Umbilical cord (tissue), 2 donors: Measurements from ENCODE around the gene ESR2. TPM values are rescaled to one million over a fixed set of nuclear protein-coding genes. Genes with fewer than 3 reads are reported as not detected.
"Not testable (repeated sequence)": the region's sequence is repeated elsewhere in the genome, so short reads cannot be mapped to it uniquely, and the experiment has no call there.

ENCODE experiments used
- DNase-seq: peaks from one replicate; pipeline ENCODE4 v3.0.0-alpha.2; 2015; ENCODE audit warnings: low spot score
- total RNA-seq: library from RNA; depleted of rRNA; stranded (reverse); fragments of >200 nt; gene quantifications from one replicate; pipeline ENCODE4 v1.2.3, GENCODE V29; 2014; ENCODE audit warnings: low replicate concordance; ENCODE audit not compliant: insufficient read depth

The ESR2 gene
- total RNA-seq, 1 donor from 2014 or later: 1.2 TPM

DNA sequence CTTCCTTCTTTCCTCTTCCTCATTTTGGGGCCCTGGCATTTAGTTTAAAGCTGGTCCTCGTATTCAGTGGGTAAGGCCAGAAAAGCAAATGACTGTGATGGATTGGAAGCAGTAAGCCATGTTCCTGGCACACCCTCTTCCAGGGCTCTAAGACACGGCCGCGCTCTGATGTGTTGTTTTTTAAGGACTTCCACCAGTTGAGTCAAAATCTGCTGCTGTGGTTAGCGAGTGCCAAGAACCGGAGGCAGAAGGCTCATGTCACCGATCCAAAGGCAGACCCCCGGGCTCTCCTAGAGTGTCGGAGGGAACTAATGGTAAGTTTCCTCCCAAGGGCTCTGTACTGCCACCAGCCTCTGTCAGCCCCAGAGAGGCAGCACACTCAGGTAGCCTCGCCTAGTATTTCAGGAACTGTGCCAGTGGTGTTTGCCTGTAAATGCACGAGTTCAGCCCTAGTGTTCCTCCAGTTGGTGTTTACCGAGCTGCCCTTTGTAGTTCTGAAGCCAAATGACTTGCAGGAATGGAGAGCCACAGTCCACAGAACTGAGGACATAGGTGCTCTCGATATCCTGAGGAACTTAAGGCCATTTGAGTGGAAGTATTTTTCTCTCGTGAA, 72.7 kb downstream of the ESR2 start:
- no peak for DNase-seq

DNA sequence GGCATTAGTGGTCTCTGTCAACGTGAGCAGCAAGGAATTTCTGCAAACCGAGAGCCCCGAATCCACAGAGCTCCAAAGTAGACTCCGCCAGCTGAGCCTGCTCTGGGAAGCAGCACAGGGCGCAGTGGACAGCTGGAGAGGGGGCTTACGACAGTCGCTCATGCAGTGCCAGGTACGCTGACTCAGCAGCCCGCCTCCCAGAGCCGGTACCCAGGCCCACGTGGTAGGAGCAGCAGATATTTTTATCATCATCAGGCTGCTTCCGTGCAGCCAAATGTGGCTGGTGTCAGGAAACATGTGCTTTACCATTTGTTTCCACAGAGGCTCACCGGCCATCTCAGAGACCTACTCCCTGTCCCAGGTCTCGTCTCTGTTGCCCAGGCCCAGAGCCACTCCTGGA, 73.7 kb downstream of the ESR2 start:
- DNase-seq: peak; percentile 75

GRCh38 chr14:64220056-64220455, 74.1 kb downstream of the ESR2 start:
- DNase-seq: no peak

DNA sequence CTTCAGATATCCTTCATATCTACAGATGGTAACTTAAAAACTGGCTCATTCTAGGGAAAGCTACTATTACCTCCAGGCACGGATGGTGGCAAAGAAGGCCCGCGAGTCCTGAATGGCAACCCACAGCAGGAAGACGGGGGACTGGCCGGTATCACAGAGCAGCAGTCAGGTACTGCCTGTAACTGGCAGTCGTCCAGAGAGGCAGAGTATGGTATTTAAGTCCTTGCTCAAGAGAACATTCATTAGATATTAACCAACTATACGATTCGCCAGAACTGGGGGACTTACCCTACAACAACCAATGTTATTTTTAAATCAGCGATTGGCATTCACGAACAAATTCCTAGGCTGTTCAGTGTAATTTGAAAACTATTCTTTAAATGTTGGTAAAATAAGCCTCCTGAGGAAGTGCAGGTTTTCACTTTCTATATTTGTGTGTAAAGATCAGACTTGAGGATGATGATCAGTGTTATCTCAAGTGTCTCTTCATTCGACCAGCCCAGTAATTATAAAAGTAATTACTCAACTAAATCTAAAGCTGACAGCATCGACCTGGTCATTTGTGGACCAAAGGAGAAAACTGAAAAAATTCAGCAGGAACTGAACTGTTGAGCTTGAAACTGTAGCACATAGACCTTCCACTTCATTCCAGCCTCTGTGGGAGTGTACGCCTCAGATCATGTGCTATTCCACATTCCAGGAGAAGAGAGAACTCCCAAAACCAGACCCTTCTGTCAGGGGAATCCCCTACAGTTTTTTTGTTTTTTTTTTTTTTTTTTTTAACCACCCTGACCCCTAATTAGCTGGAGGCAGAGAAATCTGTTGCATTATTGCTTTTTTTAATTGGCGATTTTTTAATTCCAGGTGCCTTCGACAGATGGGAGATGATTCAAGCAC, 75.6 kb downstream of the ESR2 start:
- DNase-seq: no peak

DNA sequence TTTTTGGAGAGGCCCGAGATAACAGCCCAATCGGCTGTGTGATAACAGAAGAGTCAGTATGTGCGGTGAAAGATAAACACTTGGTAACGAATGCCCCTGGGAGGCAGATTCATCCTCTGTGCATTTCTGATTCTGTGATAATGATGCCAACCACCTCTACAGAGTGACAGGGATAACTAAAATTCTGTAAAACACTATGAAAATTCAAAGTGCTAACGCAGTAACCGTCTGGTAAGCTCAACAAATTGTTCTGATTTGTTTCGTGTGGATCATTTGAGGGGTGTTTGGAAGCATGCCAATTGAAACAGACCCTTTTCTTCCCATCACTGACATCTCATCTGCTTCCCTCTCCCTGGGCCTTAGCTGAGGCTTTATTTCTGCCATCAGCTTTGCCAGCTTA, 76.3 kb downstream of the ESR2 start:
- no peak for DNase-seq

DNA sequence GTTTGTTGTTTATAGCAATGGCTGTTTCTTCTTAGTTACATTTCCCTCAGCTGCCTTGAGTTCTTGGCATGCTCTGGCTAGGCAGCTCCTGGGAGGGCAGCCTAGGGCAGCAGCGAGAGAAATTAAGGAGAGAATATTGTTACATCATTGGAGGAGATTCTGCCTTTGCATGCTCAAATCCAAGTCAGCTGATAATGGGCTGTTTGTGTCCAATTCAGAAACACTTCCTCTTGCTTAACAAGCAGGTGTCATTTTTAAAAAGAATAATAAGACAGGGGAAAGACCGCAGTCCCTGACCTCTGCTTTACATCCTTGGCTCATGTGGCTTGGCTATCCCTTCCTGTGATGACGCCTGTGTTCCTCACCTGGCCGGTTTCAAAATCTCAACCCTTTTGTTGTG, 76.9 kb downstream of the ESR2 start:
- no peak for DNase-seq

DNA sequence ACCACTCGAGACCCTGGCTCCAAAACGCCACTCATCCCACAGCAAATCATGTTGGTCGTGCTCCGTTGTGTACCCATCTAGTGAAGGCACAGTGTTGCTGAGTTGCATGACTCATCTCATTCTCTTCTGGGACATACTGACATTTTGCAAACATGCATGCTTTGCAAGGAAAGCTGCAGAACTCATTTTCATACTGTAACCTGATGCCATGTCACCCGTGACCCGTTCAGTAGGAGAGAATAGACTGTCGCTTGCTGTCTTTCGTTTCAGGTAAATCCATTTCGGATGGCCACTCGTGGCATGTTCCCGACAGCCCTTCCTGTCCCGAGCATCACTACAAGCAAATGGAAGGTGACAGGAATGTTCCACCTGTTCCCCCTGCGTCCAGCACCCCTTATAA, 78.2 kb downstream of the ESR2 start:
- no peak for DNase-seq

GRCh38 chr14:64215274-64215673, 78.9 kb downstream of the ESR2 start:
- no peak for DNase-seq

DNA sequence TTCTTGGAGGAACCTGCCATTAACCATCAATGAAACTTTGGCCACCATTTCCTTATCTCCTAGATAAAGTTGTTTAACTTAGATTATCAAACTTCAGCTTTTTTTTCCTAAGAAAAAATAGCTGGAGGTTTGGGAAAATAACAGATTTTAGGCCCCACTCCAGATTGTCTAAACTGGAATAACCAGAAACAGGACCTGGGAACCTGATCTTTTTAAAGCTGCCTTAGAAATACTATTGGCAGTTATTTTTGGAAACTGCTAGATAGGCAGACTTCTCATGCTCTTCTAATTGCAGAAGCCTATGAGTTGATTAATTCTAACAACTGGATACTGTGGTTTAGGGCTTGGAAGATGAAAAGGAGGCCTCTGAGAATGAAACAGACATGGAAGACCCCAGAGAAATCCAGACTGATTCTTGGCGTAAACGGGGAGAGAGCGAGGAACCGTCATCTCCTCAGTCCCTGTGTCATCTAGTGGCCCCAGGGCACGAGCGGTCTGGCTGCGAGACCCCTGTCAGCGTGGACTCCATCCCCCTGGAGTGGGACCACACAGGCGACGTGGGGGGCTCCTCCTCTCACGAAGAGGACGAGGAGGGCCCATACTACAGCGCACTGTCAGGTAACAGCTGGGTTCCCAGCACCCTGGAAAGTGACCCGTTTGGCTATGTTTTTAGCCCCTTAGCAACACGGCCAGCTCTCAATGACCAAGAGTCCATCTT, 80.2 kb downstream of the ESR2 start:
- no peak for DNase-seq

DNA sequence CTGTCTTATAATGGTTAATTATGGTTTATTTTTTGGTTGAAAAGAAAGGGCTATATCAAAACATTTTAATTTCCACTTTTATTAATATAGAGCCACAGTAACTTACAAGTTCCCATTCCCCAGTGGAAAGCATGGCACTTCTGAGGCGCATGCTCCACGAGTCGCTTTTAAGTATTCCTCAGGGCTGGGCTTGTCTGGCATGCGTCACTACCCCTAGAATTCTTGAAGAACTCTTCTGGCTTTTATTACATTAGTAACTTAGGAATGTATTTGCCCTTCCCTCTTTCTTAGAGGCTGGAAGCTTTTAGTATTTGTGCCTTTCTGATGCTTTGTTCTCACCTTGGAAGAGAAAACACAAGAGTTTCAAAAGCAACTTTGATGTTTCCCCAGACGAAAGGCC, 81.1 kb downstream of the ESR2 start:
- DNase-seq: peak; percentile 56

GRCh38 chr14:64212666-64213065, 81.5 kb downstream of the ESR2 start:
- no peak for DNase-seq

DNA sequence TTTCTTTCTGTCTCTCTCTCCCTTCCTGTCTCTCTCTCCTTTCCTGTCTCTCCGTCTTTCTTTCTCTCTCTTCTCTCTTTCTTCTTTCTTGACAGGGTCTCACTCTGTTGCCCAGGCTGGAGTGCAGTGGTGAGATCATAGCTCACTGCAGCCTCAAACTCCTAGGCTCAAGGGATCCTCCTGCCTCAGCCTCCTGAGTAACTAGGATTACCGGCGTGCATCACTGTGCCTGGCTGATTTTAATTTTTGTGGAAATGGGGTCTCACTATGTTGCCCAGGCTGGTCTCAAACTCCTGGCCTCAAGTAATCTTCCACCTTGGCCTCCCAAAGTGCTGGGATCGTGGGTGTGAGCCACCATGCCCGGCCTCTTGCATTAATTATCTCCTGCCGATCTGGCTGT, 83.3 kb downstream of the ESR2 start:
- not testable (repeated sequence) for DNase-seq

- DNase-seq: no peak
These were observed 84.0 kb downstream of the ESR2 start for GRCh38 chr14:64210216-64210615.

DNA sequence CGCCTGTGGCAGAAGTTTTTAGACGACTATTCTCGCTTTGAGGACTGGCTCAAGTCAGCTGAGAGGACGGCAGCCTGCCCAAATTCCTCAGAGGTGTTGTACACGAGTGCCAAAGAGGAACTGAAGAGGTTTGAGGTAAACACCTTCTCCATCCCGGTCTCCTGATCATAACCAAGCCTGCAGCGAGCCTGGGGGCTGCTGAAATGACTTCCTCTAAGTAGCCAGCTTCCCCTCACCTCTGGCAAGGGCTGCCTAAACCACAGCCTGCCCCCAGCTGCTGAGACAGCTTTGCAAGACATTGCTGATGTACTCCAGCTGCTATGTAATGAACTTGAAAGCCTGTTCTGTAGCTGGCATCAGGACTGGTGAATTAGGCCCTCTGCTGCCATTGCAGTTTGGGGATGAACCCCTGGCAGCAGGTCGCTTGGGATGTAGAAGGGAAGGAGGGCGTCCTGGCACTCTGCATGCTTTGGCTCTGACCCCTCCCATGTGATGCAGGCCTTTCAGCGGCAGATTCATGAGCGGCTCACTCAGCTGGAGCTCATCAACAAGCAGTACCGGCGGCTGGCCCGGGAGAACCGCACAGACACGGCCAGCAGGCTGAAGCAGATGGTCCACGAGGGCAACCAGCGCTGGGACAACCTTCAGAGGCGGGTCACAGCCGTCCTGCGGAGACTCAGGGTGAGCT, 84.6 kb downstream of the ESR2 start:
- DNase-seq: peak; percentile 23

DNA sequence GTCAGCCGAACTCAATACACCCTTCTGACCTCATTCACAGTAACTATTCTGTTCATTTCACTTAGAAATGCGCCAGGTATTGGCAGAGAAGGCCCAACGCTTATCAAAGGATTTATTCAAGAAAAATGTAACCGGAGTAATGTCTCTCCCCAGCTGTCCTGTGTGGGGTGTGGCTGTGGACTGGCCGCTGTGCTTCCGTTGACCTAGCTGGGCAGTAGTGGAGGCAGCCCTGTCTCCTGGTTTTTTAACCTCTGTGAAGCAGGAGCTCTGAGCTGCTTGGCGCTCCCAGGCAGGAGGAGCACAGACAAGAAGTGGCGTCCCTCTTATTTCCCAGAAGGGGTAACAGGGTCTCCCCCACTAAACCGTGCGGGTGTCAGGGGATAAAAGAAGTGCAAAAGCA, 85.2 kb downstream of the ESR2 start:
- DNase-seq: no peak

- no peak for DNase-seq
These were observed 85.9 kb downstream of the ESR2 start for GRCh38 chr14:64208261-64208660.

- no peak for DNase-seq
These were observed 90.7 kb downstream of the ESR2 start for GRCh38 chr14:64203366-64204006.

DNA sequence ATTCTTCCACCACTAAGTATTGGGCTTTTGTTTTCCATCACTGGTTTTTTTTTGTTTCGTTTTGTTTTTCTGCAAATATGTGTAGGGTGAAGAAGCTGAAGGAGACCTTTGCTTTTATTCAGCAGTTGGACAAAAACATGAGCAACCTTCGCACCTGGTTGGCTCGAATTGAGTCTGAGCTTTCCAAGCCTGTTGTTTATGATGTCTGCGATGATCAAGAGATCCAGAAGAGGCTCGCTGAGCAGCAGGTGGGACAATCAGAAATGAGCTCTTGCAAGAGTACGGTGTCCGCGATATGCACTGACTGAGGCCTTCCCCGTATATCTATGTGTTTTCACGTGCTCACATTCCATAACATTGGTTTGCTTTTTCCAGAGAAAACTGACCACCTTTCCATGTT, 91.5 kb downstream of the ESR2 start:
- no peak for DNase-seq

DNA sequence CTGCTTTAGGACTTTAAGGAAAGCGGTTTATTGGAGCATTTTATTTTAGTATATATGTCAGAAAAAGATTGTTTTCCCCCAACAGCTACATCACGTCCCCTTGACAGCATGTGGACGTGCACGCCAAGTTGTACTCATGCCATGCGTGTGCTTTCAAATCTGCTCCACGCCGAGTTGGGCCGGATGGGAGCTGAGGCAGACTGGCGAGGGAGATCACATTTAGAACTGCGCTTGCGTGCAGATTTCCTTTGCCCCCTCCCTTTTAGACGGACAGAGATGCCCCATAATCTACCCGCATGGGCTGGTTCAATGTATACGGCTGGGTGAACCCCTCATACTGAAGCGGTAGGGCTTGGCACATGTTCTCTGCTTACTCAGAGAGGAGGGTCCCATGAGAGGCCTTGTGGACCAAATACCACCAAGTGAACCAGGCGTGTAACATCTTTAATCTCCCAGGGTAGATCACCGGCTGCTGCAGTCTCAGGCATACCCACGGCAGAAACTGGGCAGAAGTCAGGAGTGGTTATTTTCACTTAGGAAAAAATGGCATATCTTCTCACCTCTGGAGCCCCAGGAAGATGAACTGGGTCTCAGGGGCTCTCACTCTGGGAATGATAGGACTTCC, 92.1 kb downstream of the ESR2 start:
- DNase-seq: no peak

GRCh38 chr14:64201296-64201695, 92.9 kb downstream of the ESR2 start:
- no peak for DNase-seq

GRCh38 chr14:64200170-64200569, 94.0 kb downstream of the ESR2 start:
- DNase-seq: peak; percentile 39
